Measurements from ENCODE around the gene FAM193A.
"Not testable (repeated sequence)": the region's sequence is repeated elsewhere in the genome, so short reads cannot be mapped to it uniquely, and the experiment has no call there.

FAM193A gene

DNA sequence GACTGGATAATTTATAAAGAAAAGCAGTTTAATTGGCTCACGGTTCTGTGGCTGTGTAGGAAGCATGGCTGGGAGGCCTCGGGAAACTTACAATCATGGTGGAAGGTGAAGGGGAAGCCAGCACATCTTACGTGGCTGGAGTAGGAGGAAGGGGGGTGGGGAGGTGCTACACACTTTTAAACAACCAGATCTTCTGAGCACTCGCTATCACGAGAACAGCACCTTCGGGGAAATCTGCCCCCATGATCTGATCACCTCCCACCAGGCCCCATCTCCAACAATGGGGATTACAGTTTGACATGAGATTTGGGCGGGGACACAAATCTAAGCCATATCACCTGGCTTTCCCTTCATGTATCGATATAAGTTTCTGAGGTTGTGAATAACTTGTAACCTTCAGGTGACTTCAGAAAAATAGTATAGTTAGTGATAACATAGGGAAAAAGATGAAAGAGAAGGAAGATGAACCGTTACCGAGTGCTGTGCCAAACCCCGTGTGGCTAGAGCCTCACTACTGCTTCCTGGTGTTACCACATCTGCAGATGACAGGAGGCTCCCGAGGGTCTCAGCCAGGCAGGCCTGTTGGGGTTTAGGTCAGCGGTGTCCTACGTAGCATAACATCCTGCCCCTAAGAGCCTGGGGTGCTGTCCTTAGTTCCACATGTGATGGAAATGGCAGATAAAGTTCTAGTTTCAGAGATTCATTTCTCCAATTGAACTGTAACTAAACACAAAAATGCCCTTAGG, 116.1 kb downstream of the FAM193A start:
- no peak for DNase-seq

DNA sequence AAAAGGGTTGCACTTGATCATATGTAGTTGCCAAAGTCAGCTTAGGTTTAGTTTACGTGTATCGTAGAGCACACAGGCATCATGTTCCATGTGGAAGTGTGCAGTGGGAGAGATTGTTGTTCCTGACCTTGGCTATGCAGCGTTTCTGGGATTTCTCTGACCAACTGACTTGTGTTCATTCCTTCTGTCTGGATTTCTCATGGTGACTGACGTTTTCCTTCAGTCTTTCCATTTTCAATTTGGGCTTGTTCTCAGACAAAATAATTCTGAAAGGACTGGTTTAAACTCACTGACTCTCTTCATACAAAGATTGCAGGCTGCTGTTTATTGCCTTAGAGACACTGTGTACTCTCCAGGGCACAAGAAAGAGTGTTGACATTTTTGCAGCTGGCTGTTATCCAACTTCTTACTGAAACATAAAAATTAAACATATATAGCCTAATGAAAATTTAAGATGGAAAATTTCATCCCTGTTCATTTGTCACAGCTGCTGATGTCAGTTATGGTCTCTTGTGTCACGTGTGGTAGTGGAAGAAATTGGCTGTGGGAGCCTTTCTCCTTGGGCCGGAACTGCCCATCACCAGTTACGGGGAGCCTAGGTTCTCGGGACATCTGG, 124.3 kb downstream of the FAM193A start:
- DNase-seq: no peak

DNA sequence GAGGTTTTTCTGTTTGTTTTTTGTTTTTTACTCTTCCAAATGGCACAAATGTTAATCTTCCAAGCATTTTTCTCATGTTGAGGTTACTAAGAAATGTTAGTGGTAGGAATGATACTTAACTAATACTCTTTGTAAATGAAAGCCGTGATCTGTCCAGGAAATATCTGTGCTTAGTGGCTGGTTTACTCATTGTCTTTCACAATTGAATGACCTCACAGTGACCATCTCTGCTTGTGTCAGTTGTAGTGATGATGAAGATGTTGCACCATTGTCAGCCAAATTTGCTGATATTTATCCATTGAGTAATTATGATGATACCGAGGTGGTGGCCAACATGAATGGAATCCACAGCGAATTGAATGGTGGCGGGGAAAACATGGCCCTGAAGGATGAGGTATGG, 126.2 kb downstream of the FAM193A start:
- no peak for DNase-seq

DNA sequence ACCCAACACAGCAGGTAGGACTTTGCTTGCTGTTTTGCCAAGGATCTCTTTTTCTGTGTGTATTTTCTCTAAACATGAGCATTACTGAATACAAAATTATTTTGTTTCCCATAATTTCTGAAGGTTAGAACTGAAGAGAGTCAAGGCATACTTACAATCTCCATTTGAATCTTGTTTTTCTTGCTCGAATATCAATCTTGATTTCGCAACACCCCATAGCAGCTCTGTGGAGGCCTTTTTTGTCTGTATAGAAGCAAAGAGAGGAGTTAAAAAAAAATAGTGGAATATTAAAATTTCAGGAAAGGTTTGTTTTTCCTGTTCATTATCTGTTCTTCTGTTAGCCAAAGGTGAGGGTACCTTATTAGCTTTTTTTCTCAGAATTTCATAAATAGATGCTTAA, 126.8 kb downstream of the FAM193A start:
- DNase-seq: no peak

DNA sequence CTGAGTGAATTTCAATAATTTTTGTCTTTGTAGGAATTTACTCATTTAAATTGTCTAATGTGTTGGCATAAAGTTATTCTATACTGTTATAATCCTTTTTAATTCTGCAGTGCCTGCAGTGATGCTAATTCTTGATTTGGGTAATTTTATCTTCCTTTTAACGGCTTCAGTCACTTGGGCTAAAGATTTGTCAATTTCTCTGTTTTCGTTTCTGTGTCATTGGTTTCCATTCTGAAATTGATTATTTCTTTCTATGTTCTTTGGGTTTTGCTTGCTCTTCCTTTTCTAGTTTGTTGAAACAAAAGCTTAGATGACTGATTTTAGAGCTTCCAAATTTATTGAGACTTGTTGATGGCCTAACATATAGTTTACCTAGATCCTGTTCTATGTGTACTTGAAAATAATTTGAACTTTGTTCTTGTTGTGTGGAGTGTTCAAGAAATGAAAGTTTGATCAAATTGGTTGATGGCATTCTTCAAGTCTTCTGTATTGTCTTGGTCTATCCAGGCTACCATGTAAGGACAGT, 130.3 kb downstream of the FAM193A start:
- no peak for DNase-seq

DNA sequence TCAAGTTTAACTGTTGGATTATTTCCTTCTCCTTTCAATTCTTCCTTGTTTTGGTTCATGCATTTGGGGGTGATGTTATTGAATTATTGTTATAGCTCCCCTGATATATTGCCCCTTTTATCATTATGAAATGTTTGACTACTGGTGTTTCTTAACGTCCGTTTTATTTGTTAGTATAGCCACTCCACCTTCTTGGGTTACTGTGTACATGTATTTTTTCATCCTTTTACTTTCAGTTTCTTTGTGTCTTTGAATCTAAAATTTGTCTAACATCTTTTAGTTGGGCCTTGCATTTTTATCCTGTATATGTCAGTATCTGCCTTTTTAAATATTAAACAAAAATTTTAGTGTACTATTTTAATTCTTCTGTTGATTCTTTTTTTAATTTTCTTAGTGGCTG, 131.0 kb downstream of the FAM193A start:
- no peak for DNase-seq

DNA sequence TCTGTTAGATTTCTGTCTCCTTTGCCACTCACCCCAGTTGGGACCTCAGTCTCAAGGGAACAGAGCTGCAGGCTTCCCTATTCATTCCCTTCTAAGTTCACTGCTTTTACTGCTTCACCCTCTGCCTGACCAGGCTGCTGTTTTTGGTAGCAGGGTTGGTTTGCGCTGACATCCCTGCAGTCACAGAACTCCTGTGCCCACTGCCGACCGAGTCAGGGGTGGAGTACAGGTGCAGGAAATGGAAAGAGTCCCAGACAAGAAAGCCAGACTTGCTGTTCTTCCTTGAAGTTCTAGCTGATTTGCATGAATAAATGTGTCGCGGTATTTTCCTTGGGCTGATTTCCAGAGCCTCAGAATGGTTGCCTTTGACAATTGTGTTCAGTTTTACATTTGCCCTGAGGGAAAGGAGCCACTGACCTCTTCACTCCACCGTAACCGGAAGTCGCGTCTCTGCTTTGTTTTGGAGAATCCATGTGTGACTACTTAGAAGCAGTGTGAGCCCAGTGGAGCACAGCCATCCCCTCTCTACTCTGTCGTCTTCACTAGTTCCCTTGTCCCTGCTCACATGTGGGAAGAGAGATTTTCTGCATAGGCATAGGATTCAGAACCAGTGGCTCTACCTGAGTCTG, 134.9 kb downstream of the FAM193A start:
- no peak for DNase-seq

DNA sequence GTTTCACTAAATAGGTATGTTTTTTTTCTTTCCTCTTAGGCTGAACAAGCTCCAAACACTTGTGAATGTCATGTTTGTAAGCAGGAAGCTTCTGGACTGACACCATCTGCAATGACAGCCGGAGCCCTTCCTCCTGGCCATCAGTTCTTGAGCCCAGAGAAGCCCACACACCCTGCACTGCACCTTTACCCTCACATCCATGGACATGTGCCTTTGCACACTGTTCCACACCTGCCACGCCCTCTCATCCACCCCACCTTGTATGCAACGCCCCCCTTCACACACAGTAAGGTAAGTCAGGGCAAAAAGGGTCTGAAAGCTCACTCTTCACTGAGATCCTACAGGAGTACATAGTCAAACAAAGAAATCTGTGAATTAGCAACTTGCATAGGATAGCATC, 135.6 kb downstream of the FAM193A start:
- DNase-seq: no peak

DNA sequence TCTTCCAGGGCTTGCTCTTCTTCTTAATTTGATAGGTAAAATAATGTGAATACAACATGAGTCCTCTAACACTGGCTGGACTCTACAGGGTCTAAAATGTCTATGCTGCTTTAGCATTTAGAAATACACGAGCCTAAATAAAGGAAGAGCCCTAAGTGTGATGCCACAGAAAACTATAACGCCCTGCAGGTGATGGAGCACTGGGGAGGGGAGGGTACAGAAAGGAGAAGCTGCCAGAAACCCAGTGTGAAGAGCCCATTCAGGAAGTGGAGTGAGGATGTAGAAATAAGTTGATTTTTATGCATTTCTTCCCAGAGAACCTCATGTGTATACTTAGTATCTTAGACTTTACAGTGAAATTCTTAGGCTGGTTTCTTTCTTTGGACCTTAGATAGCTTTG, 136.3 kb downstream of the FAM193A start:
- no peak for DNase-seq

DNA sequence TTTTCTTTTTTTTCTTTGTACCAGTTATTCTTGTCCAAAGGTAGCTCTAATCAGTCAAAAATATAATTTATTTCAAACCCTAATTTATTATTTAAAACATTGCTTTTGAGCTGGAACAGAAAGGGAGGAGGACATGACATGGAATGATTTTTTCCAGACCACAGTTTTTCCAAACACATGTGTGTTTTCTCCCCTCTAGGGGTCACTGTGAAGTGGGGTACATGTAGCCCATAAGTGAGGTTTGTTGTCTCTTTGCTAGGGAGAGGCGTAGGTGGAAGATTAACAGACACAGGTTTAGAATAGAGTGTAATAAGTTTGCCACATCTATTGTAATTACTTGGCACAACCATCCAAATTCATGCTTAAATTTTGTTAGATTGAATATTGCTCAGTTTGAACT, 136.7 kb downstream of the FAM193A start:
- DNase-seq: no peak

DNA sequence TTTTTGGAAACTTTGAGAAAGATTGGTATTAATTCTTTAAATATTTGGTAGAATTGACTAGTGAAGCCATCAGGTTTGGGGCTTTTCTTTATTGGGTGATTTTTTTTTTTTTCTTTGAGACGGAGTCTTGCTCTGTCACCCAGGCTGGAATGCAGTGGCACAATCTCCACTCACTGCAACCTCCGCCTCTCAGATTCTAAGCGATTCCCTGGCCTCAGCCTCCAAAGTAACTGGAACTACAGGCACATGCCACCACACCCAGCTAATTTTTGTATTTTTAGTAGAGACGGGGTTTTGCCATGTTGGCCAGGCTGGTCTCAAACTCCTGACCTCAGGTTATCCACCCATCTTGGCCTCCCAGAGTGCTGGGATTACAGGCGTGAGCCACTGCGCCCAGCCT, 143.3 kb downstream of the FAM193A start:
- not testable (repeated sequence) for DNase-seq

DNA sequence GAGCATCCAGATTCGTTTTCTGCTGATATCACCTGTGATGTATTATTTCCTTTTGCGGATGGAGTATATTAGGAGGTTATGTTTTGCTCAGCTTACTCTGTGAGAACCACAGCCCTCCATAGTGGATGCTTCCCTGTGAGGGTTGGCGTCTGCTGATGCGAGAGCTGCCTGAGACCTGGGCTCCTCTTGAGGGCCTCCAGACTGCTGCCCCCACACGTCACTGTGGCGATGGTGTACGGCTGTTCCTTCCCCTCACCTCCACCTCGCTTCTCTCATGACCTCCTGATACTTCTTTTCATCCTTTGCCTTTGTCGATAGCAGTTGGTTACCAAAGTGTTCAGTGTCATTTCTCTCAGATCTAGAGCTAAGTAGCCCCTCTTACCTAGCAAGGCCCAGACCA, 148.0 kb downstream of the FAM193A start:
- DNase-seq: no peak

DNA sequence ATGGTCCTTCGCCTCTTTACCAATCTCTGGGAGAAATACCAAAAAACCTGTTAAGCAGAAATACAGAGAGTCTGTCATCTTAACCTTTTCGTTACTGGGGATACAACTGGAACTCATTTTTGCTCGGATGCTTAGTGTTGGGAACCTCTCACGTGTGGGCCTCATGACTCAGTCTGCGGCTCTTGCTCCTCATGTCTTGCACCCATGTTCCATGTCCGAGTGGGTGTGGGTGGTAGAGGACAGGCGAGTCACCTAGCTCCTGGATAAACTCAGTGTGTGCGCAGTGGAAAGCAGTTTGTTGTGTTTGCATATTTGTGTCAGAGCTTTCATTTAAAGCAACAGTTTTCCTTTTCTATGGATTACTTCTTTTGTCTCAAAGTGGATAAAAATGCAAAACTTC, 149.1 kb downstream of the FAM193A start:
- DNase-seq: no peak

DNA sequence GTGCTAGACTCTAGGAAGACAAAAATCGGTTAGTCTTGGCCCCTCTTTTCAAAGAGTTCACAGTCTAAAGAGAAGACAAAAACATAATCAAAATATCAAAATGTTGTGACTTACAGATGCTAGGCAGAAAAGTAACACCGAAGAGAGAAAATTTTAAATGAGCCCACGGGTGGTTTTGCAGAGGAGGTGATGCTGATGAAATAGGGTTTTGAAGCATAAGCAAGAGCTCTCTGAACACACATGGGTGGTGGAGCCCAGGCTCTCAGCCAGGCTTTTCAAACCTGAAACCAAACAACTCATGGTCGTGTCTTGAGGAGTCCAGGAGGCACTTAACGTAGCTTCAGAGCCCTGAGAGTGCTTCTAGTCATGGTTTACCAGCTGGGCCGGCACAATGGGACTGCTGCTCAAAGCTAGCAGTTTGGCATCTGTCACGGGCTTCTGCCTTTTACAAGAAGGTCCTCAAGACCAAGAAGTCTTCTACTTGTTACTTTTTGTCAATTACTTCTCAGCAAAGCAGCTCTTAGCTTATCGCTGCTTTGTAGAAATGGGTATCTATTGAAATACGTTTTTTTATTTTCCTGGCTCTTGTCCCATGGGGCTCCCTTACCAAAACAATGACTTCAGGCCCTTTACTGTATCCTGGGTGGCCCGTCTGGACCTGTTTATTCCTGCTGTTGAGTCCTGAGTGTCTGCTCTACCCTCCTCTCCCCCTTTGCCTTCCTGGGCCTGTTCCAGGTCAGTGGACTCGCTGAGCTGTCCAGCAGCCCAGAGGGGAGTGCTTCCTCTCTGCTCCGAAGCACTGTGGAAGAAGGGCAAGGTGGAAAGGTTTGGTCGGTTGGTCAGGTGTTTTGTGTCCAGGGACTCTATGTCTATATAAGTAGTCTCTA, 150.2 kb downstream of the FAM193A start:
- no peak for DNase-seq

DNA sequence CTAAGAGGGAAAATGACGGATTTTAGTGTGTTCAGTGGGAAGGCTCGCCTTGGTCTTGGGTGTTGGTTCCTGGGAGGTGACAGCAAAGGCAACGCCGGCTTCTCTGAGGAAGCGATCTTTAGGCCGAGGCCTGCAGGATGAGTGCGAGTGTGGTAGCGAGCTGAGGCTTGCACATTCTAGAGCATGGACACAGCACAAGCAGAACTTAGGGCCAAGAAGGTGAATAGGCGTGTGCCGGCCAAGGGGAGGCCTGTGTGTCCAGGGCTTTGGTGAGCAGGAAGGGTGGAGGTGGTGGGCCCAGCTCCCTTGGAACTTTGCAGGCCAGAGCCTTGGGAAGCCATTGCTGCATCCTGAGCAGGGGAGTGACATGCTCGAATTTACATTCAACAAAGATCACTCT, 151.8 kb downstream of the FAM193A start:
- DNase-seq: no peak

DNA sequence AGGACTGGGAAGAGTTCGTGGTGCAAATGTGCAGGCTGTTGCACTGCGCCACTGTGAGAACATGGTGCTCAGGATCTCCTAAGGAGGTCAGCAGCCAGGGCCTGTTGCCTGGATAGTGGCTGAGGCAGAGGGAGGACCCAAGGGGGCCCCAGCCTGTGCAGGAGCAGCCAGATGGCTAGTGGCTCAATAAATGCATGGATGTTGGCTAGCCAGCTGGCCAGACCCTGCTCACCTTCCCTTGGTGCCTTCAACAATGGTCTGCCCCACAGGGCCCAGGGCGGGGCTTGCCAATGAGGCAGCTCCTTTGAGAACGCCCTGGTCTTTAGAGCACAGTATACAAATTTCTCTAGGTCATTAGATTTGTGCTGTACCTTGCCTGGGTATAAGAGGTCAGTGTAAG, 152.2 kb downstream of the FAM193A start:
- no peak for DNase-seq

DNA sequence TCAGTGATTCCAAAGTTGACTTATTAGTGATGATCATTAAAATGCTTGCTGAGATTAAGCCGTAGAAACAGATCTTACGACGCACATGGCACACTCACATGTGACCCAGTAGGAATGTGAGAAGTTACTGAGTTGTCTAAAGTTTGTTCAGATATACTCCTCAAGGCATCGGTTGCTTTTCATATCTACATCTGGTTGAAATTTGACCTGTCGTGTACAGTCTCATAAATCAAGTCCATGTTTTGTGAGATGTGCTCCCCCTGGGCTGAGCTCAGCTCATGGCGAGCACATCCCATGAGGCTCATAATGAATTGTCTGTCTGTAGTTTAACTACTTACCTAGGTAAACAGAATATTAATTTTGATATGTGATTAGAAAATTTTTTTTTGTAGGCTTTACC, 152.7 kb downstream of the FAM193A start:
- no peak for DNase-seq

DNA sequence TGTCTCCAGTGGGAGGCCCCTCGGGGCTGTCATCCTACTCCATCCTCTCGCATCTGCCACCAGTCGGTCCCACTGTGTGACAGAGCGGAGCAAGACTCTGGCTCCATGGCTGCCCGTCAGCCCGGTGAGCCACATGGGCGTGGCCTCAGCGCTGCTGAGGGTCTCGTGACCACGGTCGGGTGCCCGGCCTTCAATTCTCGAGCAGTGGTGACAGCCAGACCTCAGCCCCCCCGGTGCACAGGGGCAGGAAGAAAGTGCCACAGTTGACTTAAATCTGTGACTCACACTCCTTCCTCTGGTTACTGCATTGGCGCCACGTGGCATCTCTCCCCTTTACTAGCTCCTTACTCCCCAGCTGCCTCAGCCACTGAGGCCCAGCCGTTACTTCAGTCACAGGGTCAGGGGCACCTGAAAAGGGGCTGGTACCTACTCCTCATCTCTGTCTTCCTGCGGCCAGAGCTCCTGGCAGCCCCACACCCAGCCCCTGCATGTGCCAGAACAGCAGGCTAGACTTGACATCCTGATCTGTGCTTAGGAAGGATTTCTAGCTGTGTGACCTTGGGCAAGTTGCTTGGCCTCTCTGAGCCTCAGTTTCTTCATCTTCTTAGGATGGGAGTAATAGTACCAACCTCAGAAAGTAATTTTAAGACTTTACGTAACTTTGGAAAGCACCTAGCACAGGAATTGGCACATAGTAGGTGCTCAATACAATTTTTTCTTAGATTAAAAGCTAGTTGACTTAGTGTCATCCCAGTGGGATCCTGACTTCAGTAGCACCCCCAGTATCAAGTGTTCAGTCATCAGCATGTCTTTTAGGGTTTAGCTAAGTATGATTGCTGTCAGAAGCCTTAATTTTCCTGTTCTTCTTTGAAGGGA, 153.6 kb downstream of the FAM193A start:
- no peak for DNase-seq

DNA sequence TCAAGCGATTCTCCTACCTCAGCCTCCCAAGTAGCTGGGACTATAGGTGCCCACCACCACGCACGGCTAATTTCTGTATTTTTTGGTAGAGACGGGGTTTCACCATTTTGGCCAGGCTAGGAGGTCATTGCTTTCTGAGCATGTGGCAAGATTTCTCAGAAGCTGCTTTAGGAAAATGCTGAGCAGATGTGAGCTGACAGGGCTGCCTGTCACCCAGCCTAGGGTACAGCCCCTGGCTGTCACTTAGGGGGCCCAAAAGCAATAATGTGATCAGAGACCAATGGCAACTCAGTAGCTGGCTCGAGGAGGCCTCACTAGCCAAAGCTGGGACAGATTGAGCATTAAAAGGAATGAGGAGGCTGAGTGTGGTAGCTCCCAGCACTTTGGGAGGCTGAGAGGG, 154.9 kb downstream of the FAM193A start:
- no peak for DNase-seq

DNA sequence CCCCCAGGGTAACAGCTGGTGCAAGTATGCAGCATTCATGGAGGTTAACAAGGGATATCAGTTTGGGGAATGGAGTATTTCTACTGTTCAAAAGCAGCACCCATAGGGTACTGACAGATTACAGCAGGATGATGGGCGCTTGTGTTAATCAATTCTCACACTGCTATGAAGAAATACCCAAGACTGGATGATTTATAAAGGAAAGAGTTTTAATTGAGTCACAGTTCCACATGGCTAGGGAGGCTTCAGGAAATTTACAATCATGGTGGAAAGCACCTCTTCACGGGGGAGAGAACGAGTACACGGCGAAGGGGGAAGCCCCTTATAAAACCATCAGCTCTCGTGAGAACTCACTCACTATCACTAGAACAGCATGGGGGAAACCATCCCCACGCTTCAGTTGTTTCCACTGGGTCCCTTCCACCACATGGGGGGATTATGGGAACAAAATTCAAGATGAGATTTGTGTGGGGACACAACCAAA, 155.5 kb downstream of the FAM193A start:
- DNase-seq: no peak

DNA sequence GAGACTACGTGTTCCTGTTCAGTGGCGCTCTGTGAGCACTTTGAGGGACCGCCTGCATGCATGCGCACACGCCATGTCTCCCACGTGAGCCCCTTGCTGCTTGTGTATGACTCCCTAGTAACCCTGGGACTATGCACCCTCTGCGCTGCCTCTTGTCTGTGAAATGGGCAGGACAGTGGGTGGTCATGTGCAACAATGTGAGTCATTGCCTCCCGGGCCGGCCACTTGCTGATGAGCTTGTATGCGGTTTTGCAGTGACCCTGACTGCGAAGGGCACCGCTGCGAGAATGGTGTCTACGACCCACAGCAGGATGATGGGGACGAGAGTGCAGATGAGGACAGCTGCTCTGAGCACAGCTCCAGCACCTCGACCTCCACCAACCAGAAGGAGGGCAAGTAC, 158.2 kb downstream of the FAM193A start:
- no peak for DNase-seq
